ENCODE data around the gene PTPRM.

- TF ChIP-seq SP1 (CRISPR knock-in tag; conservative IDR thresholded peaks at IDR 0.05) (no peak), SOX15 (CRISPR knock-in tag; IDR thresholded peaks at IDR 0.05) (no peak), FOXJ3 (CRISPR knock-in tag; IDR thresholded peaks at IDR 0.05; ENCODE audit: borderline replicate concordance) (no peak), FOXK1 (CRISPR knock-in tag; IDR thresholded peaks at IDR 0.05) (no peak), OVOL2 (CRISPR knock-in tag; IDR thresholded peaks at IDR 0.05; ENCODE audit: borderline replicate concordance) (no peak), ZNF416 (CRISPR knock-in tag; IDR thresholded peaks at IDR 0.05) (no peak)
- TF ChIP-seq, protein P1, sequence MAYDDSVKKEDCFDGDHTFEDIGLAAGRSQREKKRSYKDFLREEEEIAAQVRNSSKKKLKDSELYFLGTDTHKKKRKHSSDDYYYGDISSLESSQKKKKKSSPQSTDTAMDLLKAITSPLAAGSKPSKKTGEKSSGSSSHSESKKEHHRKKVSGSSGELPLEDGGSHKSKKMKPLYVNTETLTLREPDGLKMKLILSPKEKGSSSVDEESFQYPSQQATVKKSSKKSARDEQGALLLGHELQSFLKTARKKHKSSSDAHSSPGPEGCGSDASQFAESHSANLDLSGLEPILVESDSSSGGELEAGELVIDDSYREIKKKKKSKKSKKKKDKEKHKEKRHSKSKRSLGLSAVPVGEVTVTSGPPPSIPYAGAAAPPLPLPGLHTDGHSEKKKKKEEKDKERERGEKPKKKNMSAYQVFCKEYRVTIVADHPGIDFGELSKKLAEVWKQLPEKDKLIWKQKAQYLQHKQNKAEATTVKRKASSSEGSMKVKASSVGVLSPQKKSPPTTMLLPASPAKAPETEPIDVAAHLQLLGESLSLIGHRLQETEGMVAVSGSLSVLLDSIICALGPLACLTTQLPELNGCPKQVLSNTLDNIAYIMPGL (CRISPR knock-in tag; IDR thresholded peaks at IDR 0.05) = no peak
- TF ChIP-seq, protein P2, sequence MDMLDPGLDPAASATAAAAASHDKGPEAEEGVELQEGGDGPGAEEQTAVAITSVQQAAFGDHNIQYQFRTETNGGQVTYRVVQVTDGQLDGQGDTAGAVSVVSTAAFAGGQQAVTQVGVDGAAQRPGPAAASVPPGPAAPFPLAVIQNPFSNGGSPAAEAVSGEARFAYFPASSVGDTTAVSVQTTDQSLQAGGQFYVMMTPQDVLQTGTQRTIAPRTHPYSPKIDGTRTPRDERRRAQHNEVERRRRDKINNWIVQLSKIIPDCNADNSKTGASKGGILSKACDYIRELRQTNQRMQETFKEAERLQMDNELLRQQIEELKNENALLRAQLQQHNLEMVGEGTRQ (CRISPR knock-in tag; IDR thresholded peaks at IDR 0.05) = no peak
- TF ChIP-seq, protein P3, sequence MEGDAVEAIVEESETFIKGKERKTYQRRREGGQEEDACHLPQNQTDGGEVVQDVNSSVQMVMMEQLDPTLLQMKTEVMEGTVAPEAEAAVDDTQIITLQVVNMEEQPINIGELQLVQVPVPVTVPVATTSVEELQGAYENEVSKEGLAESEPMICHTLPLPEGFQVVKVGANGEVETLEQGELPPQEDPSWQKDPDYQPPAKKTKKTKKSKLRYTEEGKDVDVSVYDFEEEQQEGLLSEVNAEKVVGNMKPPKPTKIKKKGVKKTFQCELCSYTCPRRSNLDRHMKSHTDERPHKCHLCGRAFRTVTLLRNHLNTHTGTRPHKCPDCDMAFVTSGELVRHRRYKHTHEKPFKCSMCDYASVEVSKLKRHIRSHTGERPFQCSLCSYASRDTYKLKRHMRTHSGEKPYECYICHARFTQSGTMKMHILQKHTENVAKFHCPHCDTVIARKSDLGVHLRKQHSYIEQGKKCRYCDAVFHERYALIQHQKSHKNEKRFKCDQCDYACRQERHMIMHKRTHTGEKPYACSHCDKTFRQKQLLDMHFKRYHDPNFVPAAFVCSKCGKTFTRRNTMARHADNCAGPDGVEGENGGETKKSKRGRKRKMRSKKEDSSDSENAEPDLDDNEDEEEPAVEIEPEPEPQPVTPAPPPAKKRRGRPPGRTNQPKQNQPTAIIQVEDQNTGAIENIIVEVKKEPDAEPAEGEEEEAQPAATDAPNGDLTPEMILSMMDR (IDR thresholded peaks at IDR 0.05) = no peak
Observed at GRCh38 chr18:7979714-7980113, 412.6 kb downstream of the PTPRM start.
